IMR-90 (cell line): ENCODE results near the gene CAPN9. TPM values are rescaled to one million over a fixed set of nuclear protein-coding genes. Genes with fewer than 3 reads are reported as not detected.

ENCODE experiments used
- ATAC-seq: fragments of 200-7000 bp; cut with Tn5 transposase; 2 replicates; pipeline ENCODE4 v1.9.1; 2020; ENCODE audit warnings: low read depth, mild to moderate bottlenecking, moderate library complexity
- BruUV-seq: library from RNA; stranded (reverse); fragments of 400-500 nt; replicated peaks from 2 replicates; lab custom pipeline; 2021; lab: Mats Ljungman, UMichigan
- CTCF ChIA-PET: fragments of 300-600 bp; formaldehyde crosslinking; extraction: SDS; loops from one replicate; lab custom pipeline; 2021; ENCODE audit warnings: antibody characterized with exemption; lab: Yijun Ruan, JAX
- POLR2A ChIA-PET: fragments of 300-600 bp; sonication (Branson Sonifier 250); formaldehyde crosslinking; loops from one replicate; lab custom pipeline; 2022; ENCODE audit warnings: antibody characterized with exemption; ENCODE audit not compliant: unreplicated experiment; lab: Charles Lee
- DNase-seq: peaks from one replicate; pipeline ENCODE4 v3.0.0; 2013
- H2AFZ ChIP-seq: replicated peaks from 2 replicates; pipeline ENCODE3; 2013; ENCODE audit warnings: low read length, mild to moderate bottlenecking; ENCODE audit not compliant: poor library complexity
- H2AK5ac ChIP-seq: 2 replicates; pipeline ENCODE4 v1.6.1; 2013; ENCODE audit warnings: low read depth, low read length, inconsistent platforms
- H2AK9ac ChIP-seq: replicated peaks from 2 replicates; pipeline ENCODE3; 2013; ENCODE audit warnings: mild to moderate bottlenecking, low read depth, low read length, moderate library complexity; ENCODE audit not compliant: poor library complexity
- H2BK120ac ChIP-seq: 2 replicates; pipeline ENCODE4 v1.6.1; 2013; ENCODE audit warnings: low read depth, low read length, inconsistent platforms
- H2BK15ac ChIP-seq: 3 replicates; pipeline ENCODE4 v1.6.1; 2013; ENCODE audit warnings: low read depth, low read length, inconsistent platforms
- H2BK20ac ChIP-seq: 2 replicates; pipeline ENCODE4 v1.6.1; 2013; ENCODE audit warnings: low read depth, mild to moderate bottlenecking, inconsistent platforms, low read length, moderate library complexity
- H2BK5ac ChIP-seq: 2 replicates; pipeline ENCODE4 v1.6.1; 2013; ENCODE audit warnings: mild to moderate bottlenecking, low read depth, low read length, inconsistent platforms; ENCODE audit not compliant: poor library complexity, severe bottlenecking
- H3K14ac ChIP-seq: replicated peaks from 2 replicates; pipeline ENCODE4 v1.6.1; 2013; ENCODE audit warnings: low read depth, low read length, inconsistent platforms
- H3K18ac ChIP-seq: 2 replicates; pipeline ENCODE4 v1.6.1; 2013; ENCODE audit warnings: low read depth, low read length, control low read depth
- H3K23ac ChIP-seq: 2 replicates; pipeline ENCODE4 v1.6.1; 2013; ENCODE audit warnings: low read depth, low read length, inconsistent platforms
- H3K27ac ChIP-seq: 2 replicates; pipeline ENCODE4 v1.5.1; 2013; ENCODE audit warnings: mild to moderate bottlenecking, control low read depth, low read length; ENCODE audit not compliant: insufficient read depth
- H3K27me3 ChIP-seq: 2 replicates; pipeline ENCODE4 v1.6.1; 2013; ENCODE audit warnings: low read length; ENCODE audit not compliant: control insufficient read depth, insufficient read depth
- H3K36me3 ChIP-seq: 2 replicates; pipeline ENCODE4 v1.6.1; 2013; ENCODE audit warnings: low read length, mixed read lengths; ENCODE audit not compliant: control insufficient read depth, insufficient read depth
- H3K4ac ChIP-seq: 2 replicates; pipeline ENCODE4 v1.6.1; 2013; ENCODE audit warnings: low read depth, low read length, inconsistent platforms
- H3K4me1 ChIP-seq: 2 replicates; pipeline ENCODE4 v1.6.1; 2013; ENCODE audit warnings: low read length, mixed read lengths; ENCODE audit not compliant: control insufficient read depth, insufficient read depth
- H3K4me2 ChIP-seq: 2 replicates; pipeline ENCODE4 v1.6.1; 2013; ENCODE audit warnings: low read depth, mild to moderate bottlenecking, control low read depth, low read length, moderate library complexity
- H3K4me3 ChIP-seq: 2 replicates; pipeline ENCODE4 v1.5.1; 2013; ENCODE audit warnings: low read depth, mild to moderate bottlenecking, control low read depth, low read length, moderate library complexity; ENCODE audit not compliant: insufficient read depth
- H3K56ac ChIP-seq: 2 replicates; pipeline ENCODE4 v1.6.1; 2013; ENCODE audit warnings: low read length, inconsistent platforms; ENCODE audit not compliant: insufficient read depth; ENCODE audit errors: extremely low read depth
- H3K79me1 ChIP-seq, 2 experiments: 2 replicates each; pipeline ENCODE4 v1.6.1; 2013; ENCODE audit warnings: low read length in 2 of 2, inconsistent platforms in 1 of 2, low read depth in 1 of 2
- H3K9ac ChIP-seq: 2 replicates; pipeline ENCODE4 v1.6.1; 2013; ENCODE audit warnings: low read depth, low read length, control low read depth
- H3K9me1 ChIP-seq: 2 replicates; pipeline ENCODE4 v1.6.1; 2013; ENCODE audit warnings: low read length, inconsistent platforms; ENCODE audit not compliant: insufficient read depth
- H3K9me3 ChIP-seq: 2 replicates; pipeline ENCODE4 v1.6.1; 2013; ENCODE audit warnings: low read length; ENCODE audit not compliant: control insufficient read depth, insufficient read depth
- H4K20me1 ChIP-seq: 2 replicates; pipeline ENCODE4 v1.6.1; 2013; ENCODE audit warnings: low read length, inconsistent platforms; ENCODE audit not compliant: insufficient read depth
- H4K5ac ChIP-seq: 2 replicates; pipeline ENCODE4 v1.6.1; 2013; ENCODE audit warnings: mild to moderate bottlenecking, low read depth, low read length, control low read depth
- H4K8ac ChIP-seq, 2 experiments: 2 replicates each; pipeline ENCODE4 v1.6.1; 2013; ENCODE audit warnings: low read depth in 2 of 2, low read length in 2 of 2, control low read depth in 1 of 2, inconsistent platforms in 1 of 2
- H4K91ac ChIP-seq: 2 replicates; pipeline ENCODE4 v1.6.1; 2013; ENCODE audit warnings: low read depth, low read length, inconsistent platforms; ENCODE audit not compliant: insufficient read depth
- BHLHE40 ChIP-seq: fragments of 150-350 bp; IDR thresholded peaks from 2 replicates; pipeline ENCODE4 v1.6.1; 2016; ENCODE audit warnings: mild to moderate bottlenecking, low read depth, low read length
- CEBPB ChIP-seq: IDR thresholded peaks from 2 replicates; pipeline ENCODE4 v1.6.1; 2012; ENCODE audit warnings: low read depth, low read length, improper control_type of control experiment
- CHD1 ChIP-seq: IDR thresholded peaks from 2 replicates; pipeline ENCODE4 v1.6.1; 2012; ENCODE audit warnings: low read depth, low read length, improper control_type of control experiment
- CTCF ChIP-seq: conservative IDR thresholded peaks from 2 replicates; pipeline ENCODE4 v1.5.1; 2012; ENCODE audit warnings: mild to moderate bottlenecking, low read depth, low read length, improper control_type of control experiment
- ELK1 ChIP-seq: fragments of 150-350 bp; IDR thresholded peaks from 2 replicates; pipeline ENCODE4 v1.6.1; 2016; ENCODE audit warnings: low read depth, mild to moderate bottlenecking, low read length, moderate library complexity, borderline replicate concordance
- FOS ChIP-seq: fragments of 150-350 bp; IDR thresholded peaks from 2 replicates; pipeline ENCODE4 v1.6.1; 2016; ENCODE audit warnings: low read depth, low read length
- MAFK ChIP-seq: IDR thresholded peaks from 2 replicates; pipeline ENCODE4 v1.6.1; 2012; ENCODE audit warnings: low read depth, low read length, improper control_type of control experiment
- MAZ ChIP-seq: IDR thresholded peaks from 2 replicates; pipeline ENCODE4 v1.6.1; 2012; ENCODE audit warnings: low read depth, mild to moderate bottlenecking, low read length, improper control_type of control experiment, moderate library complexity, borderline replicate concordance
- MXI1 ChIP-seq: IDR thresholded peaks from 2 replicates; pipeline ENCODE4 v1.6.1; 2012; ENCODE audit warnings: low read depth, mild to moderate bottlenecking, low read length, moderate library complexity, borderline replicate concordance
- NFE2L2 ChIP-seq: fragments of 150-350 bp; IDR thresholded peaks from 2 replicates; pipeline ENCODE4 v1.6.1; 2016; ENCODE audit warnings: low read depth, mild to moderate bottlenecking, low read length
- POLR2A ChIP-seq: IDR thresholded peaks from 2 replicates; pipeline ENCODE4 v1.6.1; 2012; ENCODE audit warnings: mild to moderate bottlenecking, low read depth, low read length
- RAD21 ChIP-seq: IDR thresholded peaks from 2 replicates; pipeline ENCODE4 v1.6.1; 2012; ENCODE audit warnings: low read length, improper control_type of control experiment
- RCOR1 ChIP-seq: IDR thresholded peaks from 2 replicates; pipeline ENCODE4 v1.6.1; 2012; ENCODE audit warnings: mild to moderate bottlenecking, low read length, improper control_type of control experiment; ENCODE audit not compliant: insufficient replicate concordance
- RFX5 ChIP-seq: IDR thresholded peaks from 2 replicates; pipeline ENCODE4 v1.8.0; 2012; ENCODE audit warnings: low read depth, mild to moderate bottlenecking, low read length, moderate library complexity
- SMC3 ChIP-seq: fragments of 150-350 bp; IDR thresholded peaks from 2 replicates; pipeline ENCODE4 v1.6.1; 2016; ENCODE audit warnings: low read depth, mild to moderate bottlenecking, antibody characterized with exemption, low read length, moderate library complexity
- USF2 ChIP-seq: fragments of 150-350 bp; IDR thresholded peaks from 2 replicates; pipeline ENCODE4 v1.6.1; 2017; ENCODE audit warnings: mild to moderate bottlenecking, antibody characterized with exemption, low read length, low read depth
- WGBS, 2 experiments: methylation state at CpG; one replicate each; pipeline versions ENCODE4 v1.1.5 to v1.1.7; 2013; ENCODE audit warnings: missing lambda C conversion rate in 2 of 2; ENCODE audit not compliant: insufficient read length in 1 of 2; ENCODE audit errors: extremely low coverage in 2 of 2; 5-methylcytosine and 5-hydroxymethylcytosine counted together
- dilution Hi-C: fragments of 300-500 bp; cut with HindIII; formaldehyde crosslinking; loops from one replicate; pipeline ENCODE4 v1.14.3; 2018; ENCODE audit warnings: low sequenced_read_pairs; ENCODE audit not compliant: unreplicated experiment
- in situ Hi-C: fragments of 300-500 bp; cut with MboI; formaldehyde crosslinking; loops from 3 replicates; pipeline ENCODE4 v1.14.3; 2019; ENCODE audit warnings: low sequenced_read_pairs, inconsistent platforms, mixed read lengths
- intact Hi-C: fragments of 100-400 bp; cut with micrococcal nuclease; formaldehyde crosslinking; loops from 2 replicates; pipeline ENCODE4 v1.10.0; 2022
- polyA plus RNA-seq, 3 experiments: library from polyadenylated mRNA; depleted of rRNA; stranded (reverse); fragments of >200 nt; gene quantifications; 2 replicates each; pipeline ENCODE4 v1.2.3, GENCODE V29; 2012; ENCODE audit warnings: low replicate concordance in 1 of 3
- total RNA-seq: library from RNA; depleted of rRNA; stranded (reverse); fragments of >200 nt; gene quantifications from 2 replicates; pipeline ENCODE4 v1.2.3, GENCODE V29; 2012

CAPN9 gene
- total and polyA plus RNA-seq, 2 of the 4 experiments (the other 2 are of a cell fraction) = not detected

- Histone ChIP-seq H2BK120ac (no peak overlapping the region), H3K4me1 (no peaks in the 10 kb centered on the region; the same call in 1 of the 2 replicates), H3K27ac (no peak overlapping the region), H4K91ac (no peak overlapping the region), H2AFZ (no peak overlapping the region), H2AK9ac (no peak overlapping the region), H2AK5ac (no peak overlapping the region), H3K4ac (no peak overlapping the region), H3K9me1 (no peaks in the 10 kb centered on the region), H2BK15ac (no peak overlapping the region), H3K56ac (no peak overlapping the region), H3K14ac (no peak overlapping the region), H3K18ac (no peak overlapping the region), H4K20me1 (no peaks in the 10 kb centered on the region), H3K4me3 (no peak overlapping the region), H3K4me2 (no peak overlapping the region), H3K9ac (no peak overlapping the region), H3K27me3 (peaks cover 11% of the 10 kb centered on the region), H3K36me3 (no peaks in the 10 kb centered on the region), H3K23ac (no peak overlapping the region), H2BK5ac (no peak overlapping the region), H4K5ac (no peak overlapping the region), H3K79me1 (no peaks in the 10 kb centered on the region), H3K9me3 (no peaks in the 10 kb centered on the region), H2BK20ac (no peak overlapping the region), H4K8ac (no peak overlapping the region)
- POLR2A ChIA-PET = no interaction called here
- in situ Hi-C loops = no loop called here
- intact Hi-C loops = no loop called here
- WGBS, 2 experiments = 100% methylated on average over 1 of the region's 3 CpGs; no CpG with 5 or more reads in 1 of the 2 experiments
- no TSS peak for BruUV-seq
- DNase-seq (no peak), ATAC-seq (no peak)
- no peak for TF ChIP-seq NFE2L2
- no peak for TF ChIP-seq RCOR1
- TF ChIP-seq CTCF = no peak
- no peak for TF ChIP-seq USF2
- TF ChIP-seq MXI1 = no peak
- TF ChIP-seq CEBPB = no peak
- TF ChIP-seq ELK1 = no peak
- no peak for TF ChIP-seq MAZ
- no peak for TF ChIP-seq POLR2A
- no peak for TF ChIP-seq SMC3
- no peak for TF ChIP-seq BHLHE40
- no peak for TF ChIP-seq FOS
- no peak for TF ChIP-seq MAFK
- no peak for TF ChIP-seq CHD1
- TF ChIP-seq RAD21 = no peak
- no peak for TF ChIP-seq RFX5
- CTCF ChIA-PET = no interaction called here
- dilution Hi-C loops = no loop called here
Measured at GRCh38 chr1:230781131-230781530, 33.9 kb downstream of the CAPN9 start.
